ACHN (cell line): ENCODE measurements around the gene AP1M1.

Experiments
- DNase-seq: peaks from one replicate; pipeline ENCODE4 v3.0.0-alpha.2; 2015
- in situ Hi-C: cut with HindIII; loops from 2 replicates; pipeline ENCODE4 v1.10.0; 2017; ENCODE audit warnings: low sequenced_read_pairs, low pct_ligation_motif_present, low pct_unique_long_range_greater_than_20kb

AP1M1 gene

GRCh38 chr19:16205205-16206045 lies 7.7 kb downstream of the AP1M1 start:
- in situ Hi-C loops: no loop called here

GRCh38 chr19:16206046-16206605 lies 8.4 kb downstream of the AP1M1 start:
- no peak for DNase-seq
- in situ Hi-C loops: no loop called here

More at GRCh38 chr19:16205205-16206045, 7.7 kb downstream of the AP1M1 start:
- DNase-seq: no peak

GRCh38 chr19:16206637-16207036 lies 8.9 kb downstream of the AP1M1 start:
- in situ Hi-C loops: no loop called here
- DNase-seq: no peak

- no peak for DNase-seq
- in situ Hi-C loops: no loop called here
These were observed 9.4 kb downstream of the AP1M1 start for GRCh38 chr19:16207063-16207462.

GRCh38 chr19:16207490-16208025 lies 9.8 kb downstream of the AP1M1 start:
- DNase-seq: no peak
- in situ Hi-C loops: no loop called here

- in situ Hi-C loops: no loop called here
- DNase-seq: no peak
These were observed 10.5 kb downstream of the AP1M1 start for GRCh38 chr19:16208064-16208759.

- in situ Hi-C loops: no loop called here
- DNase-seq: no peak
These were observed 11.3 kb downstream of the AP1M1 start for GRCh38 chr19:16208847-16209665.

- in situ Hi-C loops: no loop called here
- DNase-seq: no peak
These were observed 12.5 kb downstream of the AP1M1 start for GRCh38 chr19:16210168-16210567.

GRCh38 chr19:16213076-16213475 lies 15.4 kb downstream of the AP1M1 start:
- in situ Hi-C loops: no loop called here
- no peak for DNase-seq

GRCh38 chr19:16216744-16217670 lies 19.3 kb downstream of the AP1M1 start:
- no peak for DNase-seq
- in situ Hi-C loops: no loop called here

- DNase-seq: no peak
These were observed 20.2 kb downstream of the AP1M1 start for GRCh38 chr19:16217716-16218451.

GRCh38 chr19:16218851-16219250 lies 21.1 kb downstream of the AP1M1 start:
- in situ Hi-C loops: no loop called here
- no peak for DNase-seq

More at GRCh38 chr19:16217716-16218451, 20.2 kb downstream of the AP1M1 start:
- in situ Hi-C loops: no loop called here

GRCh38 chr19:16222806-16223205 lies 25.1 kb downstream of the AP1M1 start:
- no peak for DNase-seq

GRCh38 chr19:16223746-16224145 lies 26.0 kb downstream of the AP1M1 start:
- in situ Hi-C loops: no loop called here
- no peak for DNase-seq

More at GRCh38 chr19:16222806-16223205, 25.1 kb downstream of the AP1M1 start:
- in situ Hi-C loops: no loop called here

GRCh38 chr19:16224293-16225045 lies 26.8 kb downstream of the AP1M1 start:
- DNase-seq: no peak
- in situ Hi-C loops: no loop called here
